GM21390 (cell line): ENCODE measurements around the gene C21orf91.

Experiments used
- ATAC-seq: cut with Tn5 transposase; IDR thresholded peaks from one replicate; pipeline ENCODE4 v1.9.1; 2021; ENCODE audit not compliant: unreplicated experiment

C21orf91 gene

GRCh38 chr21:17798796-17799195, 20.4 kb downstream of the C21orf91 start:
- no peak for ATAC-seq

GRCh38 chr21:17797967-17798366, 21.2 kb downstream of the C21orf91 start:
- no peak for ATAC-seq

- ATAC-seq, result no peak
These were observed 22.7 kb downstream of the C21orf91 start for GRCh38 chr21:17796503-17796902.

GRCh38 chr21:17796037-17796403, 23.1 kb downstream of the C21orf91 start:
- ATAC-seq, result no peak

DNA sequence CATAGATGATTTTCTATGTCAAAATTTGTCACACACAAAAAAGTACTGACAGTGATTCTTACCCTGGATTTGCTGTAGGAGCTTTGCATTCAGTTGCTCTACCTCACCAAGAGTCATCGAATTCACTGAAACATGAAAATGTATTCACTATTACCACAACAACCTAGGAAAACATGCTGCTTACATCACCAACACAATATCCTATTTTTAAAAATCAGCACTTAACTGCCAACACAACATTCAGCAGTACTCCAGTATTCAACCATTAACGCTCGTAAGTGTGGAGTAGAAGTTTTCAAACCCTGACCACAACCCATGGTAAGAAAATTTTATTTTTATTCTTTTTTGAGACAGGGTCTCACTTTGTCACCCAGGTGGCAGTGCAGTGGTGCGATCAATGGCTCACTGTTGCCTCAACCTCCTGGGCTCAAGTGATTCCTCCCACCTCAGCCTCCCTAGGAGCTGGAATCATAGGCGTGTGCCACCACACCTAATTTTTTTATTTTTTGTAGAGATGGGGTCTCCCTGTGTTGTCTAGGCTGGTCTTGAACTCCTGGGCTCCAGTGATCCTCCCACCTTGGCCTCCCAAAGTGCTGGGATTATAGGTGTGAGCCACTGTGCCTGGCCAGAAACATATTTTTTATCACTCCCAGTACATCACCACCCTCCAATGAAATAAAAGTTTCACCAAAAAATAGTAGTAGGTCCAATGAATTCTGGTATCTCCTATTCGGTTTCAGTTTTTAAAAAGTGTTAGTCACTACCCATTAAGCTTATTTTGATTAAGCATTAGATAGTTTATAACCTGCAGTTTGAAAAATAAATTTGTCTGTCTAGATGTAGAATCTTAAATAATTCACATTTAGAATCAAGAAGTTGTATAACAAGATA, 23.8 kb downstream of the C21orf91 start:
- no peak for ATAC-seq

DNA sequence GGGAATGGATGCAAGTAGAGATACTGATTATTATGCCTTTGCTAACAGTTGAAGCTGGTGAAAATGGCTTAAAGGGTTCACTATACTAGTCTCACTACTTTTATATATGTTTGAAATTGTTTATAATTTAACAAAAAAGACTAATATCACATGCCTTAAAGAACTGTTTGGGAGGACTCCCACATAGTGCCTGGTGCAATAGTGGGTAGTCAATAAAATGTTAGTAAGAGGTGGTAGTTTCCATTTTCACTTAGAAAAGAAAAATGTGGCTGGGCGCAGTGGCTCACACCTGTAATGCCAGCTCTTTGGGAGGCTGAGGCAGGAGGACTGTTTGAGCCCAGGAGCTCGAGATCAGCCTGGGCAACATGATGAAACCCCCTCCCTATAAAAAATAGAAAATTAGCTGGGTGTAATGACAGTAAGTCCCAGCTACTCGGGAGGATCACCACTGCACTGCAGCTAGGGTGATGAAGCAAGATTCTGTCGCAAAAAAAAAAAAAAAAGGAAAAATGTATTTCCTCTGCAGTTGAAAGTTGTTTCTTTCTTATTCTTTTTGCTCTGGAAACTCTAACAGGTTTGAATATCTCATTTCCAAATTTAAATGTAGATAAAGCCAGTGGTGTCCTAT, 24.5 kb downstream of the C21orf91 start:
- no peak for ATAC-seq

DNA sequence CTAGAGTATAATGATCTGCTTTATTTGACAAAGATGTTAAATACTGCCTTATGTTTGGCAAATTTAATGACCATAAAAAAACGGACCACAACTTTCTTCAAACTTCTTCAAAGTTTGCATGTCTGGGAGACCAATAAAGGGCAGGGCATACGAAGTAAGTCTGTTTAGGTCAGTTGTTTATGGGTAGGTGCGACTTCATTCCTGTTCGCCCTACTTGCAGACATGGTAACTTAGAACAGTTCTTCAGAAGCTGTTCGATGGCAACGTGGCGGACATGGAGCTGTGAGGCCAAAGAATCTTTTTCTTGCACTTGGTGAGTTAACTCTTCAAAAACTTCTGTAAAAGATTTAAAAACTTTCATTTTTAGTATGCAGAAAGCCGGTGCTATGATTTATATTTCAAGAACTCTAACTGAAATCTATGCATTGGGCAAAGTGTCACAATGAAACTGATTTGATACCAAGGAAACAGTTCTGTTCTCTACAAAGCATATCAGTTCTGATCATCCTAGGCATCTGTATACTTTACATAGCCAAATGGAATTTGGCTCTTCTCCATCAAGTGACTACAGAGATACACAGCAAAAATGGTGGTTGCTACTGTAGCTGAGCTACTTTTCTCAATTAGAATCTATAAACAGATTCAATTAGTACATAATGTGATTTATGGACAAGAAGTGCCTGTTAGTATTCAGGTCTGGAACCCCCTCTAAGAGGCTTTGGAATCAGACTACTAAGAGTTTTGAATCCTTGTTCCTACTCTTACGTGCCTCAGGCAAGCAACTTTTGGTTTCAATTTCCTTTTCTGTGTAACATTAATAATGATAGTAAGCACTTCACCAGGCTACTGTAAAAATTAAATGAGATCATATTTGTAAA, 25.7 kb downstream of the C21orf91 start:
- ATAC-seq, result peak; percentile 66

DNA sequence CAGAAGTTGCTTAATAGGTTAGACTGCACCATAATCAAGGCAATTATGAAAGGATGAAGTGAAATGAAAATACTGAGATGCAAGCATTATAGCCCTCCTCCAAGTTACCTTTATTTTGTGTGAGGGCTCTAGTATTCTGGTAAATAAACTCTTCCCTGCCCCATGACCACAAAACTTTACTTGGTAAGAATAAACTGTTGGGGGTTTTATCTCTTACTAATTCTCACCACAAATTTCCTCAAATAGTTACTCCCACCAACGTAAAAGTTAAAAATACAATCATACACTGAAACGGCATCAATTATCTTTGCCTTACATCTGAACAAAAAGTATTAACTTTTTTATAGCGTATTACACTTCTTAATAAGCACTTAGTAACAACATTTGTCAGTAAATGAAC, 29.5 kb downstream of the C21orf91 start:
- no peak for ATAC-seq

DNA sequence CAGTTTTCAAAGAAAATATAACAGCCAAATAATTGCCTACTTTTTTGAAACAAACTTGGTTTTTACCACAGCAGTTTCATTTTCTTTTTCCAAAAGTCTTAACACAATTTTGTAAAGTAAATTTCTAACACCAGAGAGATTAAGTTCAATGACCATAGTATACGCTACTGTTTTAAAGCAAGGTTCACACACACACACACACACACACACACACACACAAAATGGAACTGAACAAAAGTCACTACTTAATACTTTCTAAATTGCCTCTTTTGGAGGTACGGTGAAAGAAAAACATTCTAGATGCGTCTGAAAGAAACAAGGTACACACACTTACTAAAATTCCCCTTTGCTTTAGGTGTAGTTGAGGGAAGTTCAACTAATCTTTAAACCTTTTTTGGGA, 30.1 kb downstream of the C21orf91 start:
- ATAC-seq, result no peak

- ATAC-seq, result no peak
These were observed 32.3 kb downstream of the C21orf91 start for GRCh38 chr21:17786851-17787181.

GRCh38 chr21:17786071-17786850, 32.9 kb downstream of the C21orf91 start:
- no peak for ATAC-seq

- ATAC-seq, result no peak
These were observed 33.8 kb downstream of the C21orf91 start for GRCh38 chr21:17785403-17785788.

DNA sequence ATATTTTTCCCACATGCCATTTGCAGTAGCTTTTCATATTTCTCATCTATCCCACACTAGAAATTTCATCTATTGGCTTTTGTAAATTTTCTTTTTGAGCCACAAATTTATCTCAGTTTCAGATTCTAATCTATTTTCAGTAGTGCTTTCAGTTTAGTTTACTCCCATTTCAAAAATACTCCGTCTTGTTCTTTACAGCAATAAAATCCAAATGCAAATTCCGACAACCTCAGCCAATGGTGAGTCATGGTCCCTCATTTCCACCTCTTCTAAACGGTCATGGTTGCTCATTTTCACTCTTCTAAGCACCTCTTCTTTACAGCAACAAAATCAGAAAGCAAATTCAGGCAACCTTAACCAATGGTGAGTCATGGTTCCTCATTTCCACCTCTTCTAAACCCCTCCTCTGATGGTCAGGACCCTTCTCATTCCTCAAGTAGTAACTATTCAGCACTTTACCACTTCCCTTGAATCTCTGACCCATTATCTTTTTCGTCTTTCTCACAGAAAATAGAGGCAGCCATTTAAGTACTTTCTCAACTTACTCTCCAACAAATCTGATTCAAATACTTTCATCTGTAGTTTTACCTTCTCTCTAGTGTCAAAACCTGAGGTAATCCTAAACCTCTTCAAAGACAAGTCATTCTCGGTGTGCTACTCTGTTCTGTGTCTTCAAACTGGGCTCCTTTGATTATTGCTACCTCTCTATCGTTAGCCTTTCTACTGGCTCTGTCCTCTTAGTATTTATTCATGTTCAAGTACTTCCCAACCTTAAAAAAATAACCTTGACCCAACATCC, 34.4 kb downstream of the C21orf91 start:
- peak; percentile 53 for ATAC-seq

GRCh38 chr21:17784180-17784598, 35.0 kb downstream of the C21orf91 start:
- peak; percentile 40 for ATAC-seq

GRCh38 chr21:17783481-17784179, 35.5 kb downstream of the C21orf91 start:
- ATAC-seq, result peak; percentile 32

DNA sequence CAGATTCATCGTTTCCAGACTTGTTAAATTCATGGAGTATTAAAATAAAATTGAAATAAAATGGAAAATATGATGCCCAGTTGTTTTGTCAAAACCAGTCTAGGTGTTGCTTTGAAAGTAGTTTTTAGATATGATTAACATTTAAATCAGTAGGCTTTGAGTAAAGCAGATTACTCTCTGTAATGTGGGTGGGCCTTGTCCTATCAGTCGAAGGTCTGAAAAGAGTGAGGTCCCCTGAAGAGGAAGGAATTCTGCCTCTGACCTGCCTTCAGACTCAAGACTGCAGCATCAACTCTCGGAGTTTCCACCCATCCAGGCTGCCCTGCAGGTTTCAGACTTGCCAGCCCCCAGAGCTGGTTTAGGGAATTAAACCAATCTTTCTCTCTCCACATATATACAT, 36.2 kb downstream of the C21orf91 start:
- no peak for ATAC-seq

DNA sequence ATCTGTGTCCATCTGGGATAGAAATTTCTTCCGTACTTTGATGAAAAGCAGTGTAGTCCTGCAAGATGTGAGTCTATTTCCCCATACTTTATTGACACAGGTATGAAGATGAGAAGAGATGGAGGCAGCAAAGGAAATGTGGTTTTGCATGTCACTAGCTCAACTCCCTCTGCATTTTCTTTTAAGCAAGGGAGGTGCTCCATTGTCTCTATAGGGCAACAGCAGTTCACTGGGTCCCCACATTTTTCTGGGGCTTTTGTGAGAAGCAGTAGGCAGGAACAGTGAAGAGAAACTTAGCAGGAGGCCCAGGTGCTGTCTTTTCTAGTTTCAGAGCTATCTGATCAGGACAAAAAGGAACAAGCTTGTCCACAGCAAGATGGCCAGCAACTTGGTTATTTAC, 37.1 kb downstream of the C21orf91 start:
- no peak for ATAC-seq

DNA sequence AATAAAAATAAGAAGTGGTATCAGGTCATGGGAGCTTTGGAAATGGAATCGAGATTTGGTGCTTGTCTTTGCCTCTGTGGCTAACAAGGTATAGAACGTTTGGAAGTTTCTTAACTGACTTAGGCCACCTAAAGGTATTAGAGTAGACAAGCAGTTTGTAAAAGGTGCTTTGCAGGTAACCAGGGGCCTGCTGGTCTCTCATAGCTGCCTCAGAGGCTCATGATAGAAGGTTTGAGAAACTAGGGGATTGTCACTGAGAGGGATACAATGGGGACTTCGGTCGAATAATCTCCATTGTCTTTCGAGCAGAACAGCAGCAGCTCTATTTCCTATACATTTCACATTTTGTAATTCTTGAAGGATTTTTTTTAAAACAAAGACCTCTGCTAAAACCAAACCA, 37.6 kb downstream of the C21orf91 start:
- ATAC-seq, result no peak

DNA sequence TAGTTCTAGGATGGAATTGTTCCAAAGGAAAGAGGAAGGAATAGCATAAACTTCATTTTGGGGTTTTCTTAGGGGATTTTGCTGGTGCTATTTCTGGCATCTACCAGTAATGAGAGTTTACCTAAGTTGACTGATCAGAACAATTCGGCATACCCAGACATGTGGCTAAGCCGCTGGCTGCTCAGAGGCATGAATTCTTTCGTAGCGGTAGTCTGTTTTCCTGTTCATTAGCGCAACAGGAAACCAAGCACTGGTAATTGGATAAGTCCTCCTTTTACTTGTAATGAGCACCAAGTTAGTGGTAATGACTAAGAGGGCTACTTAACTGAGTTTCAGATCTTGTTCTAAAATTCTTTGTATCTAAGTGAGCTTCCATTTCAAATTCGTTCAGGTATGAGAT, 38.6 kb downstream of the C21orf91 start:
- peak; percentile 34 for ATAC-seq
